Measurements from ENCODE around the gene ANKS1A. TPM values are rescaled to one million over a fixed set of nuclear protein-coding genes. Genes with fewer than 3 reads are reported as not detected.

ANKS1A gene
- total RNA-seq, 1 experiment from 2014 or later: 28.5 TPM

DNA sequence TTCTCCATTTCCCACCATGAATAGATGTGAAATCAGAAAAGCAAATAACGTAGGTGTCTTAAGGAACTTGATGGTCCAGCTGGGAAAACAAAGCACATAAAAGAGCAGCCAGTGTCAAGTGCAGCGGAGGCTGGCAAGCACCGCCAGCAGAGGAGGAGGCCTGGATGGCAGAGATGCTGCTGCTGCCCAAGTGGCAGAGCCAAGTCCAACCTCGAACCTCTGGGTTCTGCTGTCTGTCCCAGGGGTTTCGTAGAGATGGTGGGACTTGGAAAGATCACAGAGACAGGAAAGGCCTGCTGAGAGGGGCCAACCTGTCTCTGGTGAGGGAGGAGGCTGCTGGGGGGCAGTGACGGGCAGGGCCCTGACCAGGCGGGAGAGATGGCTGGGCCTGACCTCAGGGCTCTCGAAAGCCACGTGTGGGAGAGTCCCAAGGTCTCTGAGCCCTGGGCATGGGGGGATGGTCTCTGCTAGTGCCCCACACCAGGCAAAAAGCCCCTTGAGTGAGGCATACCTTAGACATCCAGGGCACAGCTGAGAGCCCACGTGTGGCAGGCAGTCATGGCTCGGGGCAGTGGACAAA lies 174.7 kb downstream of the ANKS1A start:
- Histone ChIP-seq H3K9me3 (ENCODE audit: insufficient read depth, low read depth) (no peaks in the 10 kb centered on the region), H3K27me3 (ENCODE audit: insufficient read depth, low read depth) (no peaks in the 10 kb centered on the region), H3K4me1 (replicated peaks; ENCODE audit: insufficient read depth) (no peaks in the 10 kb centered on the region), H3K79me2 (ENCODE audit: low read depth) (no peaks in the 10 kb centered on the region), H3K36me3 (ENCODE audit: low read depth) (no peaks in the 10 kb centered on the region), H3F3A (ENCODE audit: insufficient read depth, low read depth) (no peaks in the 10 kb centered on the region), H3K9me2 (ENCODE audit: insufficient read depth) (no peaks in the 10 kb centered on the region), H3K27ac (no peak overlapping the region), H3K4me2 (no peak overlapping the region), H2AFZ (no peak overlapping the region), H3K4me3 (no peak overlapping the region), H4K20me1 (ENCODE audit: insufficient read depth) (no peaks in the 10 kb centered on the region)
- ChIA-PET POLR2A (ENCODE audit: unreplicated experiment) (no interaction called here), CTCF (no interaction called here)
- no TSS peak for BruUV-seq (replicated peaks)
- intact Hi-C loops (cut with micrococcal nuclease; ENCODE audit: unreplicated experiment): no loop called here
- TF ChIP-seq CTCF (conservative IDR thresholded peaks at IDR 0.05) (no peak), EZH2 (IDR thresholded peaks at IDR 0.05; ENCODE audit: low read depth) (no peak)
- DNase-seq: no peak

- H4K20me1 ChIP-seq (ENCODE audit: insufficient read depth): no peaks in the 10 kb centered on the region
- H3K27me3 ChIP-seq (ENCODE audit: insufficient read depth, low read depth): no peaks in the 10 kb centered on the region
- no peak overlapping the region for H3K4me2 ChIP-seq
- H3K4me1 ChIP-seq (replicated peaks; ENCODE audit: insufficient read depth): no peaks in the 10 kb centered on the region
- ChIA-PET CTCF (no interaction called here), POLR2A (ENCODE audit: unreplicated experiment) (no interaction called here)
- H3F3A ChIP-seq (ENCODE audit: insufficient read depth, low read depth): no peaks in the 10 kb centered on the region
- no peak overlapping the region for H3K4me3 ChIP-seq
- no peaks in the 10 kb centered on the region for H3K36me3 ChIP-seq (ENCODE audit: low read depth)
- no TSS peak for BruUV-seq (replicated peaks)
- DNase-seq: no peak
- TF ChIP-seq CTCF (conservative IDR thresholded peaks at IDR 0.05): no peak
- TF ChIP-seq EZH2 (IDR thresholded peaks at IDR 0.05; ENCODE audit: low read depth): no peak
- H3K27ac ChIP-seq: no peak overlapping the region
- no peaks in the 10 kb centered on the region for H3K9me3 ChIP-seq (ENCODE audit: insufficient read depth, low read depth)
- intact Hi-C loops (cut with micrococcal nuclease; ENCODE audit: unreplicated experiment): no loop called here
- H3K9me2 ChIP-seq (ENCODE audit: insufficient read depth): no peaks in the 10 kb centered on the region
- no peak overlapping the region for H2AFZ ChIP-seq
- H3K79me2 ChIP-seq (ENCODE audit: low read depth): no peaks in the 10 kb centered on the region
These were observed 175.2 kb downstream of the ANKS1A start for GRCh38 chr6:35064290-35064689.

GRCh38 chr6:35064757-35065440 lies 175.8 kb downstream of the ANKS1A start:
- no peaks in the 10 kb centered on the region for H4K20me1 ChIP-seq (ENCODE audit: insufficient read depth)
- no peaks in the 10 kb centered on the region for H3K4me1 ChIP-seq (replicated peaks; ENCODE audit: insufficient read depth)
- TF ChIP-seq CTCF (conservative IDR thresholded peaks at IDR 0.05): no peak
- no peak for TF ChIP-seq EZH2 (IDR thresholded peaks at IDR 0.05; ENCODE audit: low read depth)
- H3K4me2 ChIP-seq: no peak overlapping the region
- no peaks in the 10 kb centered on the region for H3K9me3 ChIP-seq (ENCODE audit: insufficient read depth, low read depth)
- no peak for DNase-seq
- no peaks in the 10 kb centered on the region for H3K79me2 ChIP-seq (ENCODE audit: low read depth)
- no peak overlapping the region for H3K27ac ChIP-seq
- no peaks in the 10 kb centered on the region for H3F3A ChIP-seq (ENCODE audit: insufficient read depth, low read depth)
- no peaks in the 10 kb centered on the region for H3K9me2 ChIP-seq (ENCODE audit: insufficient read depth)
- no peaks in the 10 kb centered on the region for H3K27me3 ChIP-seq (ENCODE audit: insufficient read depth, low read depth)
- no peak overlapping the region for H3K4me3 ChIP-seq
- no TSS peak for BruUV-seq (replicated peaks)
- ChIA-PET CTCF (no interaction called here), POLR2A (ENCODE audit: unreplicated experiment) (no interaction called here)
- no peak overlapping the region for H2AFZ ChIP-seq
- no peaks in the 10 kb centered on the region for H3K36me3 ChIP-seq (ENCODE audit: low read depth)
- intact Hi-C loops (cut with micrococcal nuclease; ENCODE audit: unreplicated experiment): no loop called here

Data from PC-9 (cell line).